HUES6 (cell line): ENCODE data around the gene TAMALIN.

Experiments
- H3K27ac ChIP-seq: 2 replicates; pipeline ENCODE4 v1.7.0; 2013; ENCODE audit warnings: low read depth, mild to moderate bottlenecking, low read length, inconsistent platforms
- H3K27me3 ChIP-seq: 2 replicates; pipeline ENCODE4 v1.6.1; 2013; ENCODE audit warnings: low read length; ENCODE audit not compliant: control insufficient read depth, insufficient read depth
- H3K36me3 ChIP-seq: 2 replicates; pipeline ENCODE4 v1.6.1; 2013; ENCODE audit warnings: low read length; ENCODE audit not compliant: control insufficient read depth, insufficient read depth
- H3K4me1 ChIP-seq: 2 replicates; pipeline ENCODE4 v1.6.1; 2013; ENCODE audit warnings: low read length; ENCODE audit not compliant: control insufficient read depth, insufficient read depth
- H3K4me3 ChIP-seq: 2 replicates; pipeline ENCODE4 v1.5.1; 2013; ENCODE audit warnings: low read depth, low read length
- H3K9ac ChIP-seq: one replicate; pipeline ENCODE4 v1.6.1; 2013; ENCODE audit warnings: mild to moderate bottlenecking, low read length
- H3K9me3 ChIP-seq: 2 replicates; pipeline ENCODE4 v1.6.1; 2013; ENCODE audit warnings: low read depth, low read length; ENCODE audit not compliant: control insufficient read depth, insufficient read depth

Gene TAMALIN

DNA sequence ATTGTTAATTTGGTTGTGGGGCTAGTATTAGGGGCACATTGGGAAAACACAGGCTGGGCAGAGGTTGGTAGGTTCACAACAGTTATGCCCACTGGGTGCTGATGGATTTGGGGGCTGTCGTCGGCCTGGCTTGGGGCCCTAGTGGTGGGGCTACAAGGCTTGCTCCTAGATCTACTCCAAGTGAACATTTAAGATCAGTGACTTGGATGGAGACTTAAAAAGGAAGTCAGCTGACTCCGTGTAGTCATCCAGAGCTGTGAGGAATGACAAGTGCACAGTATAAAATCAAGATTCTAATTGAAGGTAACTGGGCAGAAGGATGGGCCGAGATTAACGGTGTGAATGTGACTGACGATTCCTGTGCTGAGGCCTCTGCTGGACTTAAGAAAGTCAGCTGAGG is 31.7 kb downstream of the TAMALIN start:
- Histone ChIP-seq H3K9ac (no peak overlapping the region), H3K4me3 (peak overlapping the region; percentile 15; the same call in 1 of the 2 replicates), H3K27me3 (peaks cover 33% of the 10 kb centered on the region), H3K27ac (no peak overlapping the region), H3K4me1 (peaks cover 10% of the 10 kb centered on the region), H3K9me3 (no peaks in the 10 kb centered on the region), H3K36me3 (peaks cover 8% of the 10 kb centered on the region)

DNA sequence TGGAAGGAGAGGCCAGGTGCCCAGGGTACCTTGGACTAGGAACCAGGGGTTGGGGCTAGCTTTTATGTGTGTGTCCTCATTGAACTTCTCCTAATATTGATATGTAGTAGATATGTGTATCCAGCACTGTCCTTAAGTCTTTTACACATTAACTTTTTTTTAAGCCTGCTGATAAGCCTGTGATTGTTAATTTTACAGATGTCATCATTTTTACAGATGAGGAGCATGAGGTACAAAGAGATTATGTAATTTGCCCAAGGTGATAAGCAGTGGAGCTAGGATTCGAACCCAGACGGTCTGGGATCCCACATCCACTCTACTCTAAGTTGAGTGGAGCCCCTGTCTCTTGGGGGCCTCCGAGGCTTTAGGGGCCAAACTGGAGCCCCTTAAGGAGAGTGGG is 34.3 kb downstream of the TAMALIN start:
- Histone ChIP-seq H3K36me3 (peaks cover 16% of the 10 kb centered on the region), H3K27me3 (peaks cover 10% of the 10 kb centered on the region), H3K9ac (no peak overlapping the region), H3K27ac (no peak overlapping the region), H3K4me3 (no peak overlapping the region), H3K9me3 (no peaks in the 10 kb centered on the region), H3K4me1 (peaks cover 8% of the 10 kb centered on the region)

DNA sequence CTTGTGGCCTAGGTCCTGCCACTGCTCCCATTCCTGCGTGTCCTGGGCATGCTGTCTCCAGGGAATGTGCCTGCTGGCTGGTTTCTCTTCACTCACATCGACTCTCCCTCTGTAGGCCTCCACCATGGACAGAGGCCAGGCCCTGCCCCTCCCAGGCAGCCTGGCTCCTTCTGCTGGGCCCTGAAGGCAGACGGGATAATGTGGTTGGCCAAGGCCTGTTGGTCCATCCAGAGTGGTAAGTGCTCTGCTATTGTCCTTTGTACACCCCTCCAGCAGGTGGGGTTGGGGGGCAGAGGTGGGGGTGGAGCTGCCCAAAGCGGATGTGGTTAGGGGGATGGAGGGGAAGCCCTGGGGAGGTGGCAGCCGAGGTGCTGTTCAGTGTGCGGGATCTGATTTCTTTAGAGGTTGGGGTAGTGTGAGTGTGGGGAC is 35.0 kb downstream of the TAMALIN start:
- H3K27me3 ChIP-seq: peaks cover 4% of the 10 kb centered on the region; the same call in 1 of the 2 replicates
- no peak overlapping the region for H3K4me3 ChIP-seq
- no peaks in the 10 kb centered on the region for H3K9me3 ChIP-seq
- H3K9ac ChIP-seq: no peak overlapping the region
- peaks cover under 1% of the 10 kb centered on the region for H3K4me1 ChIP-seq
- H3K36me3 ChIP-seq: peaks cover 16% of the 10 kb centered on the region
- no peak overlapping the region for H3K27ac ChIP-seq

DNA sequence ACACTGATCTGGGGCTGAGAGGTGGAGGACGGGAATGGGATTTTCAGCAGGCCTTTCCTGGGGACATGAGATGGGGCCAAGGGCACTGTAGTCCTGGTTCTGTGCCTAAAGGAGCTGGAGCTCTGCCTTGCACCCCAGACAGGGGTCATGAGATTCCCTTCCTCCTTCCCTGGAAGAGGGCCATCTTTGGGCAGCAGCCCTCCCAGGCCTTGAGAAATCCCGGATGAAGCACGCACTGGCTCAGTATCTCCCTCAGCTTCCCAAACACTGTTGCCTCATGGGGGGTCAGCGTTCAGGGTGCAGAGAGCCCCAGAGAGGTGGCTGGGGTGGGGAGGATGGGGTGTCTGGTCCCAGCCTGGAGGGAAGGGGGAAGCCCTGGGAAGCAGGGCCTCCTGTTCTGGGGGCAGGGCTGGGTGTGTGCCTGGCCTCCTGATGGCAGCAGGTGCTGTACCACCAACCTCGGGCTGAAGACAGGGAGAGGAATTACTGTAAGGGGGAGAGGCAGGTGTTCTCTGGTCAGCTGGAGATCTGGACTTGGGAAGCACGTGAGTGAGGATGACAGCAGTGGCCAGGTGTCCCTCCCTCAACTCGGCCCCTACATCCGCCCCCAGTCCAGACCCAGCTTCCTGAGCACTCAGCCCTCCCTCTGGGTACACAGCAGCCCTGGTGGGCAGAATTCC is 36.1 kb downstream of the TAMALIN start:
- Histone ChIP-seq H3K9me3 (no peaks in the 10 kb centered on the region), H3K9ac (no peak overlapping the region), H3K4me1 (no peaks in the 10 kb centered on the region; the same call in 1 of the 2 replicates), H3K4me3 (no peak overlapping the region), H3K27ac (no peak overlapping the region), H3K27me3 (no peaks in the 10 kb centered on the region), H3K36me3 (peaks cover 16% of the 10 kb centered on the region)

DNA sequence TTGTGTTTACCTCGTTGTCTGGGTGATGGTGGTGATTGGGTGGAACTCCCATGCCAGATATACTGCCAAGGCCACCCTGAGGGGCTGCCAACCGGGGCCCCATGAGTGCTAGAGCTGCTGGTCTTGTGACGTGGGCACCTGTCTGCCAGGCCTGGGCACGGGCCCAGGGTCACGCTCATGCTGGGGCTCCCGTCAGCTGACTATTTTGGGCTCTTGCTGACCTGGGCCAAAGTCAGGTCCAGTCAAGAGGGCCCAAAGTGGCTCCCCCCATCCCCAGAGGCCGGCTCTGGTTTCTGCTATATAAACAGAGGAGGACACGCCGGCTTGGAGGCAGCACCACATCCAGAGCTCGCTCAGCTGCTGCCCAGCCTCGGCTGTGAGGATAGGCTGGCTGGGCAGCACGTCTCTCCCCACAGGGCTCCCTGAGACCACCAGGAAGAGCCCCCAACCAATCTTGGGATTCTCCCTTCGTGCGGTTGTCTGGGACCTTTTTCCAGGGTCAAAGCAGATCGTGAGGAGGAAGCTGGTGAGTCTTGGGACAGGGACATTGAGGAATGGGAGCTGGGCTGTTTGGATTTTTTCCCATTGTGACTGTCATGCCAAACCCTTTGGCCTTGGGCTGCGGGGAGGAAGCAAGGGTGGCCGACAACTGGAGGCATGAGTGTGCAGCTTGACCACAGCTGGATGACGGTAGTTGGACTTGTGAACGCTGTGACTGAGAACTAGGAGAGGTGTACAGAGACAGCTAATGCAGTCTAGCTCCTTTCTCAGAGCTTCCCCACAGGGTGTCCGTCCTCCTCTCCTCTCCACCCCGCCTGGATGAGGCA is 36.9 kb downstream of the TAMALIN start:
- Histone ChIP-seq H3K27ac (no peak overlapping the region), H3K9me3 (no peaks in the 10 kb centered on the region), H3K9ac (no peak overlapping the region), H3K27me3 (peaks cover 2% of the 10 kb centered on the region), H3K4me3 (no peak overlapping the region), H3K4me1 (no peaks in the 10 kb centered on the region; the same call in 1 of the 2 replicates), H3K36me3 (peaks cover 16% of the 10 kb centered on the region)

DNA sequence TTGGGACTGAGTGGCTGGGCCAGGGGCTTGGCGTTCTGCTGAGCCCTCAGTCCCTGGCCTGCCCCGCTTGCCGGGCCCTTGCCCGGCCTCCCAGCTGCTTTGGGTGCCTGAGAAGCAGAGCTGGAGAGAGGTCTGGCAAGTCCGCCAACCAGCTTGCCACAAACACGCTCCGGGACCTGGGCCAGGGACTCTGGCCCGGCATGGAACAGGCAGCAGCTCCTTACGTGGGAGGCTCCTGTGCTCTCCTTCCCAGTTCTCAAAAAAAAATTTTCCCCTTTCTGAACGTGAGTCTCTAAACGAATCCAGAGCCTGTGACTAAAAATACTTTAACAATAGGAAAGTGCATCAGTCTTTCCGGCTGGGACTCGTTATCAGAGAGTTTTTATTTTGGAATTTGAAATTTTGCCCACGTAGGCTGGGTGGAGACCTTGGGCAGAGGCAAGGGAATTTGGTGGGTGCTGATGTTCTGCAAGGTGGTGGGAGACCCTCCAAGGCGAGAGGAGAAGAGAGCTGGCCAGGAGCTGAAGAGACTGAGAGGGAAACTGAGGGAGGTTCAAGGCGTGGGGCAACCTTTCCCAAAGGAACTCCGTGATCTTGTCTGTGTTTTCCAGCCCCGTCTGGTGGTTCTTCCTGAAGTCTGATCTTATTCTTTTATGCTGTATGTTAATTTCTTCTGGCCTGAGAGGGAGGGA is 37.7 kb downstream of the TAMALIN start:
- H3K4me3 ChIP-seq: no peak overlapping the region
- H3K36me3 ChIP-seq: peaks cover 16% of the 10 kb centered on the region
- no peaks in the 10 kb centered on the region for H3K4me1 ChIP-seq
- no peaks in the 10 kb centered on the region for H3K9me3 ChIP-seq
- no peak overlapping the region for H3K9ac ChIP-seq
- H3K27me3 ChIP-seq: peaks cover 11% of the 10 kb centered on the region
- no peak overlapping the region for H3K27ac ChIP-seq

DNA sequence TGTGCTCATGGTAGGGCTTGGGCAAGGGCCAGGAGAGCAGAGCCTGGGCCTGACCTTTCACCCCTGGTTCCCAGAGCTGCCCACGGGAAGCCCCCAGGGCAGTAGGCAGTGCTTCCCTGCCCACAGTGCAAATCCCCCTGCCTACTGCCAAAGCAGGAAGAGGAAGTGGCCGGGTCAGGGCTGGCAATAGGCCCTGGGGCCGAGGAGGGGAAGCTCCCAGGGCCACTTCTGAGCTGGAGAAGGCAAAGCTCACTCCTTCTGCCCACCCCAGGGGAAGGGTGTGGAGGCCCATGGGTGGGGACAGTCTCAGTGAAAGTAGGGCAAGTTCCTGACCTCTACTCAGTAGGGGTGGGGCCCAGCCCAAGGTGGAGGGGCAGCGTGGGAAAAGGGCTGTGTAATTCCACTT is 39.1 kb downstream of the TAMALIN start:
- H3K36me3 ChIP-seq: peaks cover 16% of the 10 kb centered on the region
- H3K9ac ChIP-seq: no peak overlapping the region
- no peak overlapping the region for H3K27ac ChIP-seq
- peaks cover 10% of the 10 kb centered on the region for H3K4me1 ChIP-seq
- H3K4me3 ChIP-seq: no peak overlapping the region
- H3K27me3 ChIP-seq: peaks cover 24% of the 10 kb centered on the region
- no peaks in the 10 kb centered on the region for H3K9me3 ChIP-seq

DNA sequence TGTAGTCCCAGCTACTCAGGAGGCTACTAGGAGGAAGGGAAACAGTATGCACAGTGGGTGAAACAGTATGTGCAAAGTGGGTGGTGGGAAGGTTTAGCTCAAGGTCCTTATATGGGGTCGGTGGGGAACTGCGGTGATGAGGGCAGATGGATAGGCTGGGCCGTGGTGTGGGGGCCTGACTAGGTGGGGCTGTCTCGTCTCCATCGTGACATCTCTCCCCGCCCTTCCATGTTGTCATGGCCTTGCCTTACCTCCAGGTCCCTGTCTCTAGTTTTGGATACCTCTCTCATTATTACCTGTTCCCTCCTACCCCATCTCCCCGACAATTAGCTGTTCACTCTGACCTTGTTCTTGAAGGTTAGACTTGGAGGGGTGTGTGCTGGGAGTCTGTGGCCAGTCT is 40.1 kb downstream of the TAMALIN start:
- Histone ChIP-seq H3K27me3 (peaks cover 30% of the 10 kb centered on the region), H3K4me3 (no peak overlapping the region), H3K27ac (no peak overlapping the region), H3K4me1 (peaks cover 13% of the 10 kb centered on the region), H3K9ac (no peak overlapping the region), H3K36me3 (peaks cover 16% of the 10 kb centered on the region), H3K9me3 (no peaks in the 10 kb centered on the region)

DNA sequence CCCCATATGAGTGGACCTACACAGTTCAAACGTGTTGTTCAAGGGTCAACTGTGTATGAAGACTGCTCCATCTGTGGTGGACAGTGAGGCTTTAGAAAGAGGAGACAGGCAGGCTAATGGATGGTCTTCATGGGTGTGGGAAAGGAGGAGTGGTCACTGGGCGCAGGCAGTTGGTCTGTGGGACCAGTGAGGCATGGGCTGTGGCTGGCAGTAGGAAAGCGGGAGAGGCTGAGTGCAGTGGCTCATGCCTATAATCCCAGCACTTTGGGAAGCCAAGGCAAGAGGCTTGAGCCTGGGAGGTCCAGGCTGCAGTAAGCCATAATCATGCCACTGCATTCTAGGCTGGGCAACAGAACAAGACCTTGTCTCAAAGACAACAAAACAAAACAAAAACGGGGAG is 42.5 kb downstream of the TAMALIN start:
- Histone ChIP-seq H3K9ac (no peak overlapping the region), H3K27ac (no peak overlapping the region)

DNA sequence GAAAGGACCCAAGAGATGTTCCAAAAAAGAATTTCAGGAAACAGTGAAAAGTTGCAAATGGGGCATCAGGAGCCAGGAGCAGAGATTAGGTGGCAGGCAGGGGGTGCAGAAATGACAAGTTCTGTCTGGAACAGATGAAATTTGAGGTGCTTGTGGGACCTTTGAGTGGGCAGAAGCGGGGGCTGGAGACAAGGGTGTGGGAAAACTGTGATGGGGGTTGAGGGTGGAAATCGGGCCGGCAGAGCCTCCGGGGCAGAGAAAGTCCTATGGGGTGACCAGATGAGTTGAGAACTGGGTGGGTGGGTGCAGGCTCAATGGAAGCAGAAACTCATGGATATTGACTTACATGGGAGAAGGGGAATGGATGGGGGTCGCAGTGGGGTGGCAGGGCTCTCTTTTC is 42.9 kb downstream of the TAMALIN start:
- Histone ChIP-seq H3K4me1 (peaks cover 22% of the 10 kb centered on the region), H3K4me3 (peak overlapping the region; percentile 82; the same call in 1 of the 2 replicates), H3K27ac (no peak overlapping the region), H3K9ac (no peak overlapping the region), H3K36me3 (peaks cover 10% of the 10 kb centered on the region; the same call in 1 of the 2 replicates), H3K9me3 (no peaks in the 10 kb centered on the region), H3K27me3 (peaks cover 43% of the 10 kb centered on the region)

More for the DNA sequence above, 42.5 kb downstream of the TAMALIN start:
- Histone ChIP-seq H3K4me3 (no peak overlapping the region), H3K9me3 (no peaks in the 10 kb centered on the region), H3K4me1 (peaks cover 22% of the 10 kb centered on the region), H3K27me3 (peaks cover 43% of the 10 kb centered on the region), H3K36me3 (peaks cover 6% of the 10 kb centered on the region; the same call in 1 of the 2 replicates)
